DOHH2 (cell line): ENCODE data around the gene RBM33.

Source experiments
- EZH2phosphoT487 ChIP-seq: fragments of 200-600 bp; sonication (generic); IDR thresholded peaks from 2 replicates; pipeline ENCODE4 v1.6.1; 2017; ENCODE audit warnings: borderline replicate concordance, mild to moderate bottlenecking, antibody characterized with exemption, low read length, moderate library complexity, mixed read lengths
- TF ChIP-seq, protein P1 (sequence below): fragments of 200-600 bp; sonication (generic); IDR thresholded peaks from one replicate; pipeline ENCODE4 v1.5.1; 2014; ENCODE audit warnings: antibody characterized with exemption, mild to moderate bottlenecking, low read depth, low read length; ENCODE audit not compliant: poor library complexity, severe bottlenecking

DNA sequence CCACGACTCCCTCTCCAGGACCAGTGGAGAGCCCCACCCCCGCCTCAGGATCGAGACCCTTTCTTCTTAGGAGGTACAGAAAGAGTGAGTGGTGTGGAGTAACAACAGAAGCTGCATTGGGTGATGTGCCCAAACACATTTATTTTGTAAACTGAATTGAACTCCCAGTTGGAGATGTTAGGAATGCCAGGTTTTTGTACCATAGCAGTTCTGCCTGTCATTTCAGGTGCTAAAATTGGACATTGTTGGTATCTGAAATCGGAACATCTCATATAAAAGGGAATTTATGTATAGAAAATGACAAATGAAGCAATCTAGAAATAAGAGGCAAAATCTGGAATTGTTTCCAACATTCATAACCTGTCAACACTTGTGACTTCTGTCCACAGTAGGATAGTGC lies 93.1 kb downstream of the RBM33 start:
- TF ChIP-seq, protein P1, sequence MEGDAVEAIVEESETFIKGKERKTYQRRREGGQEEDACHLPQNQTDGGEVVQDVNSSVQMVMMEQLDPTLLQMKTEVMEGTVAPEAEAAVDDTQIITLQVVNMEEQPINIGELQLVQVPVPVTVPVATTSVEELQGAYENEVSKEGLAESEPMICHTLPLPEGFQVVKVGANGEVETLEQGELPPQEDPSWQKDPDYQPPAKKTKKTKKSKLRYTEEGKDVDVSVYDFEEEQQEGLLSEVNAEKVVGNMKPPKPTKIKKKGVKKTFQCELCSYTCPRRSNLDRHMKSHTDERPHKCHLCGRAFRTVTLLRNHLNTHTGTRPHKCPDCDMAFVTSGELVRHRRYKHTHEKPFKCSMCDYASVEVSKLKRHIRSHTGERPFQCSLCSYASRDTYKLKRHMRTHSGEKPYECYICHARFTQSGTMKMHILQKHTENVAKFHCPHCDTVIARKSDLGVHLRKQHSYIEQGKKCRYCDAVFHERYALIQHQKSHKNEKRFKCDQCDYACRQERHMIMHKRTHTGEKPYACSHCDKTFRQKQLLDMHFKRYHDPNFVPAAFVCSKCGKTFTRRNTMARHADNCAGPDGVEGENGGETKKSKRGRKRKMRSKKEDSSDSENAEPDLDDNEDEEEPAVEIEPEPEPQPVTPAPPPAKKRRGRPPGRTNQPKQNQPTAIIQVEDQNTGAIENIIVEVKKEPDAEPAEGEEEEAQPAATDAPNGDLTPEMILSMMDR, result no peak
- no peak for TF ChIP-seq EZH2phosphoT487
